Nephron progenitor cell (in vitro differentiated cells): ENCODE results near the gene C2orf81.

Experiments used
- DNase-seq: peaks from one replicate; pipeline ENCODE4 v3.0.0; 2021
- H3K27ac Mint-ChIP-seq: 2 replicates; pipeline ENCODE4 v1.8.0; 2021; ENCODE audit warnings: mild to moderate bottlenecking, moderate library complexity, mixed read lengths
- H3K27me3 Mint-ChIP-seq: 2 replicates; pipeline ENCODE4 v1.8.0; 2021; ENCODE audit warnings: mild to moderate bottlenecking, low read depth, mixed read lengths; ENCODE audit not compliant: poor library complexity
- H3K36me3 Mint-ChIP-seq: 2 replicates; pipeline ENCODE4 v1.8.0; 2021; ENCODE audit warnings: low read depth, mixed read lengths
- H3K4me1 Mint-ChIP-seq: 2 replicates; pipeline ENCODE4 v1.8.0; 2021; ENCODE audit warnings: mixed read lengths
- H3K4me3 Mint-ChIP-seq: 2 replicates; pipeline ENCODE4 v1.8.0; 2021; ENCODE audit warnings: mild to moderate bottlenecking, moderate library complexity, mixed read lengths
- H3K9me3 Mint-ChIP-seq: 2 replicates; pipeline ENCODE4 v1.8.0; 2021; ENCODE audit warnings: mild to moderate bottlenecking, moderate library complexity, mixed read lengths
- CTCF ChIP-seq: fragments of 200-600 bp; sonication (generic); IDR thresholded peaks from 2 replicates; pipeline ENCODE4 v1.5.0; 2021; ENCODE audit warnings: antibody characterized with exemption

C2orf81 gene

GRCh38 chr2:74438248-74438647 lies 16.8 kb upstream of the C2orf81 start:
- Mint-ChIP-seq H3K27ac (peak overlapping the region; percentile 70), H3K27me3 (no peaks in the 10 kb centered on the region), H3K9me3 (no peaks in the 10 kb centered on the region), H3K4me3 (peak overlapping the region; percentile 93), H3K36me3 (peaks cover 29% of the 10 kb centered on the region), H3K4me1 (peaks cover 44% of the 10 kb centered on the region)
- DNase-seq, result no peak
- TF ChIP-seq CTCF, result no peak

DNA sequence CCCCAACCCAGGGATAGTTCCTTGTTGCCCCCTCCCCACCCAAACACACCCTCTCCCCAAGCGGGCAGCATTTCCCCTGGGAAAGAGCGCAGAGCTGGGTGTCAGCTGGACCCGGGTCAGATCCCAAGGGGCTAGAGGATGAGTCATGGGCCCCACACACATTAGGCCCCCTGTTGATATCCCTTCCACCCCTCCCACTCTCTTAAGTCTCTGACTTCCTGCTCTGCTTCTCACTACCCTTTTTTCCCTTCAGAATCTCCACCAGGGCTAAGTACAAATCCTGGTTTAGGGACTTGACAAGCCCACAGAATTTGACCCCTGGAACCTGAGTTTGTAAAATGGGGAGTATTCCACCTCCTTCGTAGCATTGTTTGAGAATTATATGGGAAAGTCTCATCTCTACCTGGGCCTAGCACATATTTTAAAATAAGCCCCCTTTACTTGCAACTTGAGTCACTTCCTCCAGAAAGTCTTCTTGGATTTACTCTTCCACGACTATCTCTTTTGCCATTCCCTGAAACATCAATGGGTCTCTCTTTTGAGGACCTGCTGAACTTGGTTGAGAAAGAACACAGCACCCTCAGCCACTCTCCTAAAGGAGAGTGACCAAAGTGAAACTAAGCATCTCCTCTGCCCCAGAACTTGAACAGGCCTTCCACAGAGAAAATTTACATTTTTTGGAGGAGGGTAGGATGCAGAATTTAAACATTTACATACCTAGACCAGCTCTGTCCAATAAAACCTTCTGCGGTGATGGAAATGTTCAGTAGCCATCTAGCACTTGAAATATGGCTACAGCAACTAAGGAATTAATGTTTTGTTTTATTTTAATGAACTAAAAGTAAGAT lies 15.7 kb upstream of the C2orf81 start:
- no peak for DNase-seq
- TF ChIP-seq CTCF, result no peak
- H3K4me3 Mint-ChIP-seq, result peak overlapping the region; percentile 16
- peak overlapping the region; percentile 95 for H3K27ac Mint-ChIP-seq
- peaks cover 34% of the 10 kb centered on the region for H3K36me3 Mint-ChIP-seq
- H3K27me3 Mint-ChIP-seq, result no peaks in the 10 kb centered on the region
- no peaks in the 10 kb centered on the region for H3K9me3 Mint-ChIP-seq
- H3K4me1 Mint-ChIP-seq, result peaks cover 40% of the 10 kb centered on the region

GRCh38 chr2:74436111-74436805 lies 14.8 kb upstream of the C2orf81 start:
- peaks cover 41% of the 10 kb centered on the region for H3K4me1 Mint-ChIP-seq
- peak overlapping the region; percentile 88 for H3K27ac Mint-ChIP-seq
- peaks cover 39% of the 10 kb centered on the region for H3K36me3 Mint-ChIP-seq
- TF ChIP-seq CTCF, result no peak
- no peak for DNase-seq
- H3K9me3 Mint-ChIP-seq, result no peaks in the 10 kb centered on the region
- H3K27me3 Mint-ChIP-seq, result no peaks in the 10 kb centered on the region
- no peak overlapping the region for H3K4me3 Mint-ChIP-seq

GRCh38 chr2:74430502-74430901 lies 9.1 kb upstream of the C2orf81 start:
- peaks cover 21% of the 10 kb centered on the region for H3K4me1 Mint-ChIP-seq
- no peak for DNase-seq
- TF ChIP-seq CTCF, result no peak
- no peaks in the 10 kb centered on the region for H3K9me3 Mint-ChIP-seq
- no peak overlapping the region for H3K4me3 Mint-ChIP-seq
- H3K36me3 Mint-ChIP-seq, result peaks cover 56% of the 10 kb centered on the region
- H3K27ac Mint-ChIP-seq, result peak overlapping the region; percentile 95
- H3K27me3 Mint-ChIP-seq, result peaks cover 3% of the 10 kb centered on the region

DNA sequence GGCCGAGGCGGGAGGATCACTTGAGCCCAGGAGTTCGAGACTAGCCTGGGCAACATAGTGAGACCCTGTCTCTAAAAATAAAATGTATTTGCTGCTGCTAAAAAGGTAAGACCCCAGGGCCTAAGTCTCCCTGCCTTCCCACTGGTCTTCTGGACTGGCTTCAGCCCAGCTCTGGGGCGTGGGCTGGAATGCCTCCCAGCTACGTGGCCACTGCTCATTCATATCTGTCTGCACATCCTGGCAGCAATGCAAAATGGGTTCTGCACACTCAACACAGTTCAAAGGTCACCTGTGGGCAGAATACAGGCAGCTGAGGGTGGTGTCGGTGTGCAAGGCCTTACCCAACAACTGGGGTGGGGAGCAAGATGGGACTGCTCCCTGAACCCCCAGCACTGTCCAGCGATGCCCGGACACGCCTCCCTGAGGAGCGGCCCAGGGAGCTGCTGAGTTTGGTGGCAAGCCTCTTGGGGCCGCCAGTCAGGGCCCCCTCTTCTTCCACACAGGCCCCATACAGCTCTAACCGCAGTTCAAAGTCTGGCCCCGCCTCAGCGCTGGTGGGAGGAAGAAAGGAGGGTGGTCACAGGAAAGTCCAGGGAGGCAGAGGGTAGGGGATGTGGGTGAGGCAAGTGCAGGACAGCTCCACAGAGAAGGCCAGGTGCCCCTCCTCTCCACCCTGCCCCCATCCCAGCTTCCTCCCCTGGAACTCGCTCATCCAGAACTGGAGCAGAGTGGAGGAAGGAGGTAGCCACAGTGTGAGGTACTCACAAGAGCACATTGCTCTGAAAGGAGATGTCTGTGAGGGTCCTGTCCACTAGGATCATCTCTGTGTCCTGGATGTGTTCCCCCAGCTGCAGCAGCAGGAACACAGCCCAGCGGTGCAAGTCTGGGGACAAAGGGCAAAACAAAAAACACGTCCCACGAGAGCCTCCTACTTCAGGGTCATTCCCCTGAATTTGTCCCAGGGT lies 8.3 kb upstream of the C2orf81 start:
- H3K9me3 Mint-ChIP-seq, result no peaks in the 10 kb centered on the region
- DNase-seq, result peak; percentile 22
- peaks cover 23% of the 10 kb centered on the region for H3K4me1 Mint-ChIP-seq
- peaks cover 59% of the 10 kb centered on the region for H3K36me3 Mint-ChIP-seq
- no peak overlapping the region for H3K4me3 Mint-ChIP-seq
- no peak for TF ChIP-seq CTCF
- peaks cover 3% of the 10 kb centered on the region for H3K27me3 Mint-ChIP-seq
- peak overlapping the region; percentile 95 for H3K27ac Mint-ChIP-seq
